HepG2 (cell line): ENCODE data around the gene KRT16. TPM values are rescaled to one million over a fixed set of nuclear protein-coding genes. Genes with fewer than 3 reads are reported as not detected.
A peak's percentile ranks its signal among the peaks of the same experiment; 100 is the strongest.

Experiments used
- ATAC-seq: fragments of 200-7000 bp; cut with Tn5 transposase; 3 replicates; pipeline ENCODE4 v1.9.1; 2020; ENCODE audit warnings: mild to moderate bottlenecking, moderate library complexity
- BruUV-seq: library from RNA; stranded (reverse); fragments of 400-500 nt; replicated peaks from 2 replicates; lab custom pipeline; 2021; lab: Mats Ljungman, UMichigan
- CTCF ChIA-PET: fragments of 300-600 bp; formaldehyde crosslinking; extraction: SDS; loops from one replicate; lab custom pipeline; 2021; ENCODE audit warnings: low total read pairs, inconsistent platforms, low intra/inter-chr PET ratio; lab: Yijun Ruan, JAX
- POLR2A ChIA-PET: fragments of 350-600 bp; sonication (Branson Sonifier 250); formaldehyde crosslinking; loops from one replicate; lab custom pipeline; 2020; ENCODE audit warnings: antibody characterized with exemption, inconsistent platforms; lab: Yijun Ruan, JAX
- DNase-seq: peaks from one replicate; pipeline ENCODE4 v3.0.0-alpha.2; 2015; ENCODE audit warnings: low spot score
- FAIRE-seq: peaks from 3 replicates; lab custom pipeline; 2011; peaks lifted over from hg19 to GRCh38; lab: Jason Lieb, UNC
- H2AFZ ChIP-seq: one replicate; pipeline ENCODE4 v1.6.1; 2011; ENCODE audit warnings: low read length, inconsistent platforms
- H3K27ac ChIP-seq: fragments of 300-600 bp; 3 replicates; pipeline ENCODE4 v1.8.0; 2011; ENCODE audit warnings: mixed run types, mild to moderate bottlenecking, mixed read lengths, low read length, inconsistent platforms; ENCODE audit not compliant: insufficient read depth; ENCODE audit errors: extremely low read length
- H3K27me3 ChIP-seq, 2 experiments: fragments of 200-600 bp in 1 of 2; 2 replicates in 1 of 2; 3 replicates in 1 of 2; pipeline versions ENCODE4 v1.6.0 to v1.8.0; 2011; ENCODE audit warnings: low read length in 2 of 2, mild to moderate bottlenecking in 2 of 2, moderate library complexity in 2 of 2, inconsistent platforms in 1 of 2; ENCODE audit not compliant: insufficient read depth in 2 of 2, control insufficient read depth in 1 of 2
- H3K36me3 ChIP-seq, 2 experiments: fragments of 200-600 bp in 1 of 2; replicated peaks in 1 of 2; 2 replicates in 1 of 2; 3 replicates in 1 of 2; pipeline versions ENCODE4 v1.5.1 to v1.8.0; 2011; ENCODE audit warnings: low read length in 2 of 2, inconsistent platforms in 1 of 2; ENCODE audit not compliant: insufficient read depth in 2 of 2, control insufficient read depth in 1 of 2
- H3K4me1 ChIP-seq: 2 replicates; pipeline ENCODE4 v1.5.1; 2012; ENCODE audit warnings: low read length, inconsistent platforms; ENCODE audit not compliant: insufficient read depth
- H3K4me2 ChIP-seq: 2 replicates; pipeline ENCODE4 v1.6.0; 2011; ENCODE audit warnings: low read depth, low read length, inconsistent platforms
- H3K4me3 ChIP-seq, 3 experiments: fragments of 200-600 bp in 1 of 3; sonication (generic), shearing (Covaris generic) in 1 of 3; replicated peaks in 1 of 3; 2 replicates each; pipeline ENCODE4 v1.5.1; 2011 to 2016; ENCODE audit warnings: low read length in 3 of 3, inconsistent platforms in 2 of 3, low read depth in 2 of 3, mild to moderate bottlenecking in 2 of 3, control low read depth in 1 of 3, mixed read lengths in 1 of 3; ENCODE audit not compliant: insufficient read depth in 1 of 3
- H3K79me2 ChIP-seq: one replicate; pipeline ENCODE4 v1.6.1; 2011; ENCODE audit warnings: low read length, inconsistent platforms; ENCODE audit not compliant: insufficient read depth
- H3K9ac ChIP-seq: 2 replicates; pipeline ENCODE4 v1.6.0; 2011; ENCODE audit warnings: mild to moderate bottlenecking, low read depth, low read length, inconsistent platforms; ENCODE audit not compliant: insufficient read depth
- H3K9me3 ChIP-seq: 2 replicates; pipeline ENCODE4 v1.5.1; 2012; ENCODE audit warnings: mild to moderate bottlenecking, low read length
- H4K20me1 ChIP-seq: 2 replicates; pipeline ENCODE4 v1.6.0; 2011; ENCODE audit warnings: inconsistent platforms, mild to moderate bottlenecking, low read length, moderate library complexity; ENCODE audit not compliant: insufficient read depth
- FOXA1 ChIP-seq, 2 experiments: fragments of 450-650 bp in 1 of 2; sonication (generic) in 1 of 2; formaldehyde crosslinking in 1 of 2; IDR thresholded peaks; 2 replicates each; pipeline versions ENCODE4 v1.4.0 to v1.6.1; 2016 to 2020; ENCODE audit warnings: missing genetic modification reagents in 1 of 2
- HNRNPLL ChIP-seq: fragments of 200-400 bp; formaldehyde crosslinking; IDR thresholded peaks from 2 replicates; pipeline ENCODE4 v1.6.1; 2017; ENCODE audit warnings: mild to moderate bottlenecking, low read depth, low read length; ENCODE audit not compliant: poor library complexity, severe bottlenecking
- ZNF678 ChIP-seq: sonication (generic); formaldehyde crosslinking; IDR thresholded peaks from 2 replicates; pipeline ENCODE4 v1.4.0; 2020; ENCODE audit warnings: mild to moderate bottlenecking, missing genetic modification reagents
- WGBS: methylation state at CpG from one replicate; pipeline ENCODE4 v1.1.6; 2017; ENCODE audit warnings: low lambda C conversion rate; 5-methylcytosine and 5-hydroxymethylcytosine counted together
- in situ Hi-C: cut with HindIII; loops from 2 replicates; pipeline ENCODE4 v1.10.0; 2017; ENCODE audit warnings: low pct_unique_long_range_greater_than_20kb; ENCODE audit not compliant: extremely low pct_ligation_motif_present
- intact Hi-C: fragments of 100-400 bp; cut with micrococcal nuclease; formaldehyde crosslinking; loops from one replicate; pipeline ENCODE4 v1.10.0; 2022; ENCODE audit not compliant: unreplicated experiment
- polyA plus RNA-seq, 8 experiments: library from polyadenylated mRNA; depleted of rRNA in 3 of 8; stranded (reverse) in 7 of 8; unstranded in 1 of 8; fragments of >200 nt; fragmentation: Illumina TruSeq in 4 of 8; extraction: Trizol in 4 of 8; gene quantifications; 2 replicates each; pipeline versions ENCODE4 v1.2.1 to v1.2.3, GENCODE V29; 2011 to 2016; ENCODE audit warnings: low read depth in 4 of 8, missing spikeins in 1 of 8, mixed read lengths in 1 of 8; ENCODE audit not compliant: insufficient read depth in 1 of 8
- total RNA-seq, 5 experiments: library from RNA; depleted of rRNA; stranded (reverse); fragments of >200 nt; fragmentation: Illumina TruSeq; extraction: Trizol; gene quantifications; 2 replicates each; pipeline ENCODE4 v1.2.3, GENCODE V29; 2016; ENCODE audit warnings: low read depth in 1 of 5
- TF ChIP-seq, protein P1 (sequence below): sonication (generic); formaldehyde crosslinking; IDR thresholded peaks from 2 replicates; pipeline ENCODE4 v1.4.0; 2020; ENCODE audit warnings: mild to moderate bottlenecking, missing genetic modification reagents

Gene KRT16
- total and polyA plus RNA-seq, 2 of the 13 experiments (the other 11 are each of a cell fraction or from before 2014, with no cell fraction given), result not detected

DNA sequence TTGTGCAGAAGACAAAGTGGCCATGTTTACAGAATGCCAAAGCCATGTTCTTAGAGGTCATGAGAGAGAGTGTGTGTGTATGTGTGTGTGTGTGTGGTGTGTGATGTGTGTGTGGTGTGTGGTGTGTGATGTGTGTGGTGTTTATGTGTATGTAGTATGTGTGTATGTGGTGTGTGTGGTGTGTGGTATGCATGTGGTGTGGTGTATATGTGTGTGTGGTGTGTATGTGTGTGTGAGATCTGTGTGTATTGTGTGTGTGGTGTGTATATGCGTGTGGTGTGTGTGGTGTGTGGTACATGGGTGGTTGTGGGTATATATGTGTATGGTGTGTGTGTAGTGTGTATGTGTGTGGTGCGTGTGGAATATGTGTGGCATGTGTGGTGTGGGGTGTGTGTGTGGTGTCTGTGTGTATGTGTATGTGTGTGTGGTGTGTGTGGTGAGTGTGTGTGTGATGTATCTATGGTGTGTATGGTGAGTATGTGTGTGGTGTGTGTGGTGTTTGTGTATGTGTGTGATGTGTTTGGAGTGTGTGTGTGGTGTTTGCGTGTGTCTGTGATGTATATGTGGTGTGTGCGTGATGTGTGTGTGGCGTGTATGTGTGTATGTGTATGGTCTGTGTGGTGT is 20.0 kb upstream of the KRT16 start (continued):
- TF ChIP-seq, protein P1, sequence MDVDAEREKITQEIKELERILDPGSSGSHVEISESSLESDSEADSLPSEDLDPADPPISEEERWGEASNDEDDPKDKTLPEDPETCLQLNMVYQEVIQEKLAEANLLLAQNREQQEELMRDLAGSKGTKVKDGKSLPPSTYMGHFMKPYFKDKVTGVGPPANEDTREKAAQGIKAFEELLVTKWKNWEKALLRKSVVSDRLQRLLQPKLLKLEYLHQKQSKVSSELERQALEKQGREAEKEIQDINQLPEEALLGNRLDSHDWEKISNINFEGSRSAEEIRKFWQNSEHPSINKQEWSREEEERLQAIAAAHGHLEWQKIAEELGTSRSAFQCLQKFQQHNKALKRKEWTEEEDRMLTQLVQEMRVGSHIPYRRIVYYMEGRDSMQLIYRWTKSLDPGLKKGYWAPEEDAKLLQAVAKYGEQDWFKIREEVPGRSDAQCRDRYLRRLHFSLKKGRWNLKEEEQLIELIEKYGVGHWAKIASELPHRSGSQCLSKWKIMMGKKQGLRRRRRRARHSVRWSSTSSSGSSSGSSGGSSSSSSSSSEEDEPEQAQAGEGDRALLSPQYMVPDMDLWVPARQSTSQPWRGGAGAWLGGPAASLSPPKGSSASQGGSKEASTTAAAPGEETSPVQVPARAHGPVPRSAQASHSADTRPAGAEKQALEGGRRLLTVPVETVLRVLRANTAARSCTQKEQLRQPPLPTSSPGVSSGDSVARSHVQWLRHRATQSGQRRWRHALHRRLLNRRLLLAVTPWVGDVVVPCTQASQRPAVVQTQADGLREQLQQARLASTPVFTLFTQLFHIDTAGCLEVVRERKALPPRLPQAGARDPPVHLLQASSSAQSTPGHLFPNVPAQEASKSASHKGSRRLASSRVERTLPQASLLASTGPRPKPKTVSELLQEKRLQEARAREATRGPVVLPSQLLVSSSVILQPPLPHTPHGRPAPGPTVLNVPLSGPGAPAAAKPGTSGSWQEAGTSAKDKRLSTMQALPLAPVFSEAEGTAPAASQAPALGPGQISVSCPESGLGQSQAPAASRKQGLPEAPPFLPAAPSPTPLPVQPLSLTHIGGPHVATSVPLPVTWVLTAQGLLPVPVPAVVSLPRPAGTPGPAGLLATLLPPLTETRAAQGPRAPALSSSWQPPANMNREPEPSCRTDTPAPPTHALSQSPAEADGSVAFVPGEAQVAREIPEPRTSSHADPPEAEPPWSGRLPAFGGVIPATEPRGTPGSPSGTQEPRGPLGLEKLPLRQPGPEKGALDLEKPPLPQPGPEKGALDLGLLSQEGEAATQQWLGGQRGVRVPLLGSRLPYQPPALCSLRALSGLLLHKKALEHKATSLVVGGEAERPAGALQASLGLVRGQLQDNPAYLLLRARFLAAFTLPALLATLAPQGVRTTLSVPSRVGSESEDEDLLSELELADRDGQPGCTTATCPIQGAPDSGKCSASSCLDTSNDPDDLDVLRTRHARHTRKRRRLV (CRISPR knock-in tag), result no peak
- TF ChIP-seq FOXA1 (IDR thresholded peaks at IDR 0.05) (peak; percentile 28; the same call in 1 of the 2 replicates), FOXA1 (CRISPR knock-in tag; IDR thresholded peaks at IDR 0.05) (no peak)

DNA sequence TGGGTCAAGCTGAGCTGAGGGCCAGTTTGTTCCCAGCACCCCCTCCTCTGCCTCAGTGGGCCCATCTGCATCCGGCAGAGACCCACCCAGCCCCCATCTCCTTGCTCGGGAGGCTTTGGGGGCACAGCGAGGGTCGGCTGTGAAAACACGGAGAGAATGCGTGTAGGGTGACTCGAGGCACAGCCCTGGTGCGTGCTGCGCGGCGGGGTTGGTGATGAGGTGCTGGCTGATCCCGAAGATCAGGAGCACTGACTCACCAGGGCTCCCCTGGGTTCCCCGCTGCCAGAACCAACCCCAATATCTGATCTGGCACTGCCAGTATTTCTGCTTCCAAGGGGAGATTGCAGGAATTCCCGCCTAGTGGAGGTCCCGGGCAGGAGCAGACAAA is 19.3 kb upstream of the KRT16 start:
- Histone ChIP-seq H3K36me3 (no peaks in the 10 kb centered on the region), H3K4me1 (peaks cover 19% of the 10 kb centered on the region), H3K9ac (no peak overlapping the region), H3K79me2 (no peaks in the 10 kb centered on the region), H3K4me2 (no peak overlapping the region), H4K20me1 (no peaks in the 10 kb centered on the region), H3K4me3 (no peak overlapping the region), H3K27me3 (peaks cover 2 to 26% of the 10 kb centered on the region in 2 experiments; a peak in 3 of 5 replicates), H2AFZ (no peak overlapping the region), H3K9me3 (no peaks in the 10 kb centered on the region), H3K27ac (no peak overlapping the region)
- WGBS, result 81% methylated on average over 13 of the region's 15 CpGs
- POLR2A ChIA-PET, result no interaction called here
- intact Hi-C loops, result no loop called here
- CTCF ChIA-PET, result no interaction called here
- no TSS peak for BruUV-seq
- DNase-seq (no peak), FAIRE-seq (no peak), ATAC-seq (no peak)
- in situ Hi-C loops, result no loop called here
- TF ChIP-seq ZNF678 (no peak), HNRNPLL (peak; percentile 17)
